ENCODE results near the gene ETFDH.

GRCh38 chr4:158636619-158637018 is 35.5 kb upstream of the ETFDH start:
- TF ChIP-seq CTCF (tag by site-specific recombination; IDR thresholded peaks at IDR 0.05) (no peak), ZNF548 (tag by site-specific recombination; IDR thresholded peaks at IDR 0.05) (no peak), KLF9 (tag by site-specific recombination; IDR thresholded peaks at IDR 0.05; ENCODE audit: low read depth) (no peak), REST (tag by site-specific recombination; IDR thresholded peaks at IDR 0.05) (no peak)
